T1000 (cell line): ENCODE data around the gene ERVFRD-1.
"Not testable (repeated sequence)": the region's sequence is repeated elsewhere in the genome, so short reads cannot be mapped to it uniquely, and the experiment has no call there.

Experiments
- DNase-seq: peaks from one replicate; lab custom pipeline; 2025; ENCODE audit warnings: mixed read lengths; lab: John Stamatoyannopoulos, UW

Gene ERVFRD-1

DNA sequence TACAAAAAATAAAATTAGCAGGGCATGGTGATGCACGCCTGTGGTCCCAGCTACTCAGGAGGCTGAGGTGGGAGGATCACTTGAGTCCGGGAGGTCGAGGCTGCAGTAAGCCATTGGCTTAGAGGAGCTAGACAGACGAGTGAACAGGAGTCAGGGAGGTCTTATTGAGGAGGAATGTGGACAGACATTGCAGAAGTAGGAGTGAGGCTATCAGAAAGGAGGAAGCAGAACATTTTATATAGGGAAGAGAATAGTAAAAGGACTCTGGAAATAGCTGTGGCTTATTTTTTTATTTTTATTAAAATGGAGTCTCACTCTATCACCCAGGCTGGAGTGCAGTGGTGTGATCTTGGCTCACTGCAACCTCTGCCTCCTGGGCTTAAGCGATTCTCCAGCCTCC, 20.4 kb downstream of the ERVFRD-1 start:
- not testable (repeated sequence) for DNase-seq

GRCh38 chr6:11089695-11090094, 21.8 kb downstream of the ERVFRD-1 start:
- no peak for DNase-seq

GRCh38 chr6:11087141-11087812, 24.2 kb downstream of the ERVFRD-1 start:
- not testable (repeated sequence) for DNase-seq

- no peak for DNase-seq
These were observed 25.6 kb downstream of the ERVFRD-1 start for GRCh38 chr6:11085758-11086435.

- DNase-seq: no peak
These were observed 27.6 kb downstream of the ERVFRD-1 start for GRCh38 chr6:11083956-11084355.

DNA sequence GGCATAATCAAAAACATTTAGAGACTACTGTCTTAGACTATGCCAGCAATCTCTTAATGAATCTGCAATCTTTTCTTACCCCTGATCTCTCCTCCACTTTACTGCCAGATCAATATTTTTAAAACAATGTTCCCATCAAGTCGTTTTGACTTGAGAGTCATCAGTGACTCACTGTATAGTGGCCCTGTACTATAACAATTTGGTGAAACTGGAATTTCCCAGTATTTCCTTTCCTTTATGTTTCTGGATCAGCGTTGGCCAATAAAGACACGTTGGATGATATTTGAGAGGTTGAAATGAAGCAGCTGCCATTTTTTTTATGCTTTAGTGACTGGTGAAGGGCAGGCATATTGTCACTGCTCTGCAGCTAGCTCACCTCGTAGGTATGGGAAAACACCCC, 28.0 kb downstream of the ERVFRD-1 start:
- DNase-seq: no peak

GRCh38 chr6:11080296-11080695, 31.2 kb downstream of the ERVFRD-1 start:
- DNase-seq: no peak

GRCh38 chr6:11078266-11078665, 33.3 kb downstream of the ERVFRD-1 start:
- no peak for DNase-seq

DNA sequence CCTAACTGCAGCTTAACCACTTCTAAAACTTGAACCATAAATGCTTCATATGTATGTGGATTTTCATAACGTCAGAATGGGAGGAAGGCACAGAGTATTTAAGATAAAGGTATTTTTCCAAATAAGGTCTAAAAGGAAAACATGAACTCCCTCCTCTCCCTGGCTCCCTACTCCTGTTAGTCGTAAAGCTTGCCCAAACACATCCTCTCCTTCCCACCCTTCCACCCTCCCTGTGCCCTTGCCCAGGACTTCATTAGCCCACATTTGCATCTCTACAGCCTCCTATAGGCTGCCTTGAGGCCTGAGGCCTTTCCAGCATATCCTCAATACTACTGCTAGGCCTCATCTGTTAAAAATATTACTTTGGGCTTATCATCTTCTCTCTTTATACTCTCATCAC, 35.0 kb downstream of the ERVFRD-1 start:
- no peak for DNase-seq

DNA sequence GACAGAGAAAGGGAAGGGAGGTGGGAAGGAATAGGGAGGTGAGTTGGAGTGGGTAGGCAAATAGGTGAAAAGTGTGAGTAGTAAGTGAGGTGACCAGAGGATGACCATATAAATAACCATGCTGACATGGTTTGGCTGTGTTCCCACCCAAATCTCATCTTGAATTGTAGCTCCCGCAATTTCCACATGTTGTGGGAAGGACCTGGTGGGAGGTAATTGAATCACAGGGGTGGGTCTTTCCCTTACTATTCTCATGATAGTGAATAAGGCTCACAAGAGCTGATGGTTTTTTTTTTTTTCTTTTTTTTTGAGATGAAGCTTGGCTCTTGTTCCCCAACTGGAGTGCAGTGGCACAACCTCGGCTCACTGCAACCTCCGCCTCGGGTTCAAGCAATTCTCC, 39.4 kb downstream of the ERVFRD-1 start:
- no peak for DNase-seq

GRCh38 chr6:11069760-11070159, 41.8 kb downstream of the ERVFRD-1 start:
- no peak for DNase-seq

GRCh38 chr6:11067348-11067747, 44.2 kb downstream of the ERVFRD-1 start:
- DNase-seq: no peak

DNA sequence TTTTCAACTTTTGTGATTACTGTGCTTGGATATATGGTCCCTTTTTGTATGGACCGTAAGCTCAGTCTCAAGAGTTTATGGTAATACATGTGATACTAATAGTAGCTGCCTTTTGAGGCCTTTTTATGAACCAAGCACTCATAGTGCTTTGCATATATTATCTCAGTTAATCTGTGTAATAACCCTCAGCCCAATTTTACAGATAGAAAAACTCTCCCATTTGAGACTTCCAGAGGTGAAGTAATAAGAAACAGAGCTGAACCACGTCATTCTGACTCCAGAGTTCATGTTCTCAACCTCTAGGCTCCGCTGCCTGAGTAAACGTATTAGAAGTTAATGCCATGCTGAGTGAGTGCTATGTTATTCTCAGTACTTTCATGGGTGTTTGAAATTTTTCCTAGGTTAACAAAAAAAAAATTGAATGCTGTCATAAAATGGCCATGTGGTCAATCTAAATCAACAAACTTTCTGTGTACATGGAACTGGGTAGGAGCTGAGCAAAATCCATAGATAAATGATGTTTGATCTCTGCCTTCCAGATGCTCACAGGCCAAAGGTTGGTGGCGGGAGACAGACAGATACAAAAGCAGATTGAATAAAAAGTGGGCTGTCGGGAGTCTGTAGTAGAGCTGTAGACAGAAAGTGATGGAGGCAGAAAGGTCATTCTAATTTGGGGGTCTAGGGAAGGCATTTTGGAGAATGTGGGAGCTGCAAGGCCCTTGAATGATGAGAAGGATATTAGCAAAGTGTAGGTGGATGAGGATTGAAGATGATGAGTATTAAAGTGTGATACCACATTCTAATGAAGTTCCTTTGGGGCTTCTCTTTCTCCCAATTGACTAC, 44.8 kb downstream of the ERVFRD-1 start:
- DNase-seq: no peak

DNA sequence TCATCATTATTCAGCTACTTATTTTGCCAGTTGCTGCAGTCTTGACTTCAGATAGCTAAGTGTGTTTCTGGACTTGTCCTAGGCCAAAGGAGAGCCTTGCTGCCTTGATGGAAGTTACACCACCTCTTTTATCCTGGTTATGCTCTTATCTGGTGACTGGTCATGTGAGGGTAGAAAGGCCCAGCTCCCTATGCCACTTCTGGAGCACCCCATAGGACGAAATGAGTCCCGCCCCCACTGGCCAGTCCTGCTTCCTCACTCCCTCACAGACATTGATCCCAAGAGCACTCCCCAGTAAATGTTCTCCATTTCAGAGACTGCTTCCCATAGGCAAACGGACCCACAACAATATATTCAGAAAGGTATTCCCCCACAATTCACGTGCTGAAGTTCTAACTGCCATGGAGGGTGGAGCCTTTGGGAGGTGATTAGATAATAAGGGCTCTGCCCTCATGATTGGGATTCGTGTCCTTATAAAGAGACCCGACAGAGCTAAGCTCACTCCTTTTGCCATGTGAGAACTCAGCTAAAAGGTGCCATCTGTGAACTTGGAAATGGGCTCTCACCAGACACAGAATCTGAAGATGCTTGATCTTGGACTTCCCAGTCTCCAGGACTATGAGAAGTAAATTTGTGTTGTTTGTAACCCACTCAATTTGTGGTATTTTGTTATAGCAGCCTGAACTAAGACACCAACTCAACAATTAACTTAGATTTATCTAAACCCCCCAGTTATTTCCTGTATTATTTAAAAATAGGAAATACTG, 45.9 kb downstream of the ERVFRD-1 start:
- no peak for DNase-seq

DNA sequence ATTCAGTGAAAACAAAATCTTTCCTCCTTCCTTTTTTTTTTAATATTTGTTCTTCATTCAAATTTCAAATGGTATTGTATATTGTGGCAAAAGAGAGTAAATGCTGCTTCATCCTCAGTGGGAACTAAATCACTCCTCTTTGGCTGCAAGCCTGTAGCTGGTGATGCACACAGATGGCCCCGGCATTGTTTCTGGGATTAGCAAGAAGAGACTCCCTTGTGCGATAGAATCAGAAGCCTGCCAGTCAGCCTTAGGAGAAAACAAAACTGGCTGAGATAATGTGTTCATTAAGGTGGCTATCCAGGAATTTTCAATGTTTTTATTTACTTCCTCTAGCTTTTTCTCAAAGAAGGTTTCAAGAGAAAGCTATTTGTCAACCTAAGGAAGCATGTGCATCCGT, 46.7 kb downstream of the ERVFRD-1 start:
- DNase-seq: no peak

DNA sequence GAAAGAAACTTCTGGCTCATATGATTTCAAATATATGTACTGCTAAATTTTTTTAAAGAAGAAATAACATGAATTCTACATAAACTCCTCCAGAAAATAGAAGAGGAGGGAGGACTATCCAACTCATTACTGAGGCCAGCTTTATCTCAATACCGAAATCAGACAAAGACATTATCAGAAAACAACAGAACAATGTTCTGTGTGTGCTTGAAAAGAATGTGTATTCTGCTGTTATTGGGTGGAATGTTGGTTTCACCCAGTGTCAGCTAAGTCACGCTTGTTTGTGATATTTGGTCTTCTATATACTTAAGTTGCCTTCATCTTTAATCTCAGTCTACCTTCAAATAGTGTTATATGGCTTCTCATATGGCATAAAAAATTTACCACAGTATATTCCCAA, 48.8 kb downstream of the ERVFRD-1 start:
- no peak for DNase-seq

DNA sequence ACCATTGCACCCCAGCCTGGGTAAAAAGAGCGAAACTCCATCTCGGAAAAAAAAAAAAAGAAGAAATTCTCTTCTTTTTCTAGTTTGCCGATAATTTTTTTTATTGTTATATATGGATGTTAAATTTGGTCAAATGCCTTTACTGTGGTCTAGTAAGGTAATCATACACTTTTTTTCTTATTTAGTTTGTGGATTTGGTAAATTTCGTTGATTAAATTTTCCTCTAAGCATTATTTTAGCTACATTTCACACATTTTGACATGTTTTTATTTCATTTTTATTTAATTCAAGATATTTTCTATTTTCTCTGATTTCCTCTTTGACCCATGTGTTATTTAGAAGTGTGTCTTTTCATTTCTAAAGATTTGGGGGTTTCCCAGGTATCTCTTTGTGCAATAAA, 49.4 kb downstream of the ERVFRD-1 start:
- no peak for DNase-seq

- no peak for DNase-seq
These were observed 53.1 kb downstream of the ERVFRD-1 start for GRCh38 chr6:11058406-11058805.

GRCh38 chr6:11056871-11057270, 54.7 kb downstream of the ERVFRD-1 start:
- no peak for DNase-seq

- DNase-seq: no peak
These were observed 56.3 kb downstream of the ERVFRD-1 start for GRCh38 chr6:11055127-11055627.

DNA sequence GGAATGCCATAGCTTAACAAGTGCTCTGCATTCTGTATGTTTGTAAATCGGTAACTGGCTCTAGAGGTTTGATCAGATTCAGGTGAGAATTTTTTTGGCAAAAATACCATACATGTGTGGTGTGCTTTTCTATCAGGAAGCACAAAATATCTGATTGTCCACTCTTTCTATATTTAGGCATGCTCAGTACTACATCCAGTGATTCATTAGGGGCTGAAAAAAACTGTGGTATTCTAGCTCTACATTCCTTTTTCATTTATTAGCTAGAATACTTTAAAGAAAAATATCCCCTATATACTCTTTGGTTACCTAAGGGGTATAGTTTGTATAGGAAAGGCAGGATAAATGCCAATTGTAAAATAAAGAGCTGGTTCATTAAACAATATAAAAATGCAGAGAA, 56.8 kb downstream of the ERVFRD-1 start:
- no peak for DNase-seq

DNA sequence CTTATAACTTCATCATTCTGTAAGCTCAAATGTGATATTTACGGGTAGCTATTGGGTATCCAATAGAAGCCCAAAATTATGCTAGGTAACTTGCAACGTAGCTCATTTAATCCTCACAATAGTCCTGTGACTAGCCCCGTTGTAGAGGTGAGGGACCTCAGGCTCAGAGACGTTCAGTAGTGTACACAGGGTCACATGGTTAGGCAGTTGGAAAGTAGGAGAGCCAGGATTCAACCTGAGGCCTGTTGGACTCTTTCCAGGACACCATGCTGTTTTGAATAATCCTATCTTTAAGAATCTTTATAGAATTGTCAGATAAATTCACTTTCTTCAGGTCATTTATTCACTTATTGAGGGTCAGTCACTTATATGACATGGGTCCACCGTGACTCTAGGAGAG, 58.2 kb downstream of the ERVFRD-1 start:
- DNase-seq: no peak
